Pancreas (tissue), 10 donors: ENCODE measurements around the gene BCL2L2. TPM values are rescaled to one million over a fixed set of nuclear protein-coding genes. Genes with fewer than 3 reads are reported as not detected.

Source experiments
- ATAC-seq, 4 donors: fragments of 200-7000 bp; cut with Tn5 transposase; one replicate each; pipeline versions ENCODE4 v1.8.0 to v1.9.1; 2020; ENCODE audit warnings: mild to moderate bottlenecking in 4 of 4, moderate library complexity in 4 of 4
- DNase-seq, 6 donors: peaks; one replicate each; pipeline ENCODE4 v3.0.0-alpha.2; 2020
- FAIRE-seq: peaks from 2 replicates; lab custom pipeline; 2012; peaks lifted over from hg19 to GRCh38; lab: Jason Lieb, UNC
- H3K27ac ChIP-seq, 4 donors: fragments of 200-600 bp; sonication (generic); 1 replicate in 3 of 4; 2 replicates in 1 of 4; pipeline versions ENCODE4 v1.5.0 to v1.8.0; 2020
- H3K27me3 ChIP-seq, 4 donors: fragments of 200-600 bp; one replicate each; pipeline ENCODE4 v1.8.0; 2021
- H3K36me3 ChIP-seq, 3 donors: fragments of 200-600 bp; sonication (generic) in 1 of 3; one replicate each; pipeline versions ENCODE4 v1.5.0 to v1.8.0; 2020 to 2021
- H3K4me1 ChIP-seq, 3 donors: fragments of 200-600 bp; one replicate each; pipeline ENCODE4 v1.8.0; 2021
- H3K4me3 ChIP-seq, 4 donors: fragments of 200-600 bp; sonication (generic) in 2 of 4; one replicate each; pipeline versions ENCODE4 v1.5.0 to v1.8.0; 2020 to 2021
- H3K9me3 ChIP-seq, 4 donors: fragments of 200-600 bp; one replicate each; pipeline ENCODE4 v1.8.0; 2021
- CTCF ChIP-seq, 4 donors: fragments of 200-600 bp; sonication (generic) in 3 of 4; IDR thresholded peaks; one replicate each; pipeline versions ENCODE4 v1.5.0 to v1.8.0; 2021; ENCODE audit warnings: antibody characterized with exemption in 4 of 4
- WGBS, 2 donors: extraction: QIAGEN DNeasy Blood & Tissue Kit; methylation state at CpG; one replicate each; pipeline ENCODE4 v1.1.7; 2013; 5-methylcytosine and 5-hydroxymethylcytosine counted together
- intact Hi-C, 3 donors: fragments of 100-400 bp; cut with DNase I; formaldehyde crosslinking; loops; one replicate each; pipeline versions ENCODE4 v1.11.1 to v1.14.2; 2022
- polyA plus RNA-seq, 2 donors: library from polyadenylated mRNA; stranded (reverse); fragments of 200-250 nt; gene quantifications; one replicate each; pipeline ENCODE4 v1.2.3, GENCODE V29; 2013
- total RNA-seq, 6 donors: library from RNA; stranded (reverse); fragmentation: NEBNext Ultra II Directional in 4 of 6; extraction: Animal tissue kit (Norgen Biotek cat#: 25700) in 4 of 6; gene quantifications; one replicate each; pipeline versions ENCODE4 v1.2.1 to v1.2.4, GENCODE V29; 2021 to 2023
- donor health status: healthy with polysubstance abuse.
- donor health status: DM: no; HTN: no; CAD: no; lungs with moderate emphysema.
- donor health status: DM: no; HTN: no; CAD: no.
- donor health status: control.
- donor health status: control.
- donor health status: Bipolar disorder and iron deficiency.
- donor health status: DM: yes; HTN: yes; CAD: no.
- donor health status: DM: no; HTN: no; CAD: no.
- donor health status: DM: no; HTN: no; CAD: no.
- donor health status: DM: yes; HTN: yes; CAD: no.

BCL2L2 gene
- total and polyA plus RNA-seq, 8 donors, result 24.8 to 31.6 (median 27.0) TPM

GRCh38 chr14:23339506-23340268 lies 33.1 kb downstream of the BCL2L2 start:
- DNase-seq, result no peak
- no peaks in the 10 kb centered on the region for H3K4me1 ChIP-seq
- H3K36me3 ChIP-seq, result no peaks in the 10 kb centered on the region
- TF ChIP-seq CTCF (IDR thresholded peaks at IDR 0.05), result no peak
- no peak for FAIRE-seq
- no peak overlapping the region for H3K27ac ChIP-seq
- no peak overlapping the region for H3K4me3 ChIP-seq
- intact Hi-C loops, result loop anchor here in 1 of 3 donors (5.0 kb wide), 1 partner anchor 33 kb away; the partner anchor contains the start of gene IL25
- no peaks in the 10 kb centered on the region for H3K27me3 ChIP-seq
- 61 to 77% methylated on average over 1 of the region's 1 CpG for WGBS, 2 donors
- H3K9me3 ChIP-seq, result no peaks in the 10 kb centered on the region
- no peak for ATAC-seq

- DNase-seq (no peak), FAIRE-seq (no peak), ATAC-seq (no peak)
- H3K9me3 ChIP-seq, result no peaks in the 10 kb centered on the region
- no peaks in the 10 kb centered on the region for H3K27me3 ChIP-seq
- intact Hi-C loops, result no loop called here
- TF ChIP-seq CTCF (IDR thresholded peaks at IDR 0.05), result no peak
- H3K4me3 ChIP-seq, result no peak overlapping the region
- WGBS, 2 donors, result 45 to 57% methylated on average over 3 of the region's 3 CpGs
- no peaks in the 10 kb centered on the region for H3K36me3 ChIP-seq
- no peaks in the 10 kb centered on the region for H3K4me1 ChIP-seq
- H3K27ac ChIP-seq, result no peak overlapping the region
Observed at GRCh38 chr14:23344481-23344880, 37.8 kb downstream of the BCL2L2 start.

DNA sequence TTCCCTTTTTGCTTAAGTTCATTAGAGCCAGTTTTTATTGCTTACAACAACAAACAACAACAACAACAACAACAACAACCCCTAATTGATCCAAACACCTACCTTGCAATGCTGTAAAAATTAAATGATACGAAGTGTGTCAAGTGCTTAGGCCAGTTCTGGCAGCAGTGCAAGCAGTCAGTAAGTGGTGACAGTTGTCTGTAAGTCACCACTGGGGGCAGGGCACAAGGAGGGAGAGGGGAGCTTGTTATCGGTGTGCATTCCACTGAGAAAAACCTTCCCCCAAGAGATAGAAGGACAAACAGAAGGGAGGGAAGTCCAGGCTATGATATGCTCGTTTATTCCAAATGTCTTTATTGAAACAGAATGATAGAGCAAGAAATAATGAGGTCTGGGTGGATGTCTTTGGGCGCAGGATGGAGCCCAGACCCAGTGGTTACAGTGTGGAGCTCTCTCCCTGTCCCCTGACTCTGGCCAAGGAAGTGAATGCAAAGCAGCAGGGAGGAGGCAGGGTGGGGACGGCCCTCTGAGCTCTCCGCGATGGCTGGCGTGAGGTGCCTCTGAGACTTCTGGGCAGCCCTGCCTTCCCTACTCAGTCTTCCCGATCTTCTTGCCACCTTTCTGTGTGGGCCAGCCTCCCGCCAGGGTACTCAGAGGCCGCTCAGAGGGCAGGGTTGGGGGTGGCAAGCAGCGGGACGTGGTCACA lies 39.5 kb downstream of the BCL2L2 start:
- DNase-seq, result no peak
- no peak overlapping the region for H3K27ac ChIP-seq
- FAIRE-seq, result no peak
- TF ChIP-seq CTCF (IDR thresholded peaks at IDR 0.05), result no peak
- intact Hi-C loops, result no loop called here
- ATAC-seq, result no peak
- WGBS, 2 donors, result 79% methylated on average over 12 to 13 of the region's 13 CpGs
- no peaks in the 10 kb centered on the region for H3K4me1 ChIP-seq
- no peaks in the 10 kb centered on the region for H3K36me3 ChIP-seq
- H3K4me3 ChIP-seq, result no peak overlapping the region
- H3K27me3 ChIP-seq, result no peaks in the 10 kb centered on the region
- no peaks in the 10 kb centered on the region for H3K9me3 ChIP-seq

GRCh38 chr14:23346693-23347405 lies 40.2 kb downstream of the BCL2L2 start:
- Histone ChIP-seq H3K4me1 (peaks cover 0 to 2% (median 0%) of the 10 kb centered on the region in 3 donors), H3K9me3 (no peaks in the 10 kb centered on the region), H3K27me3 (no peaks in the 10 kb centered on the region), H3K36me3 (no peaks in the 10 kb centered on the region), H3K4me3 (no peak overlapping the region), H3K27ac (no peak overlapping the region)
- no peak for ATAC-seq
- no peak for FAIRE-seq
- intact Hi-C loops, result no loop called here
- no peak for DNase-seq
- no peak for TF ChIP-seq CTCF (IDR thresholded peaks at IDR 0.05)
- 86 to 88% methylated on average over 21 to 27 of the region's 27 CpGs for WGBS, 2 donors
